SK-N-SH (cell line): ENCODE measurements around the gene EML5. TPM values are rescaled to one million over a fixed set of nuclear protein-coding genes. Genes with fewer than 3 reads are reported as not detected.

Source experiments
- CTCF ChIA-PET: fragments of 300-600, 350-600 bp; formaldehyde crosslinking; extraction: SDS; loops from one replicate; lab custom pipeline; 2021; lab: Yijun Ruan, JAX
- POLR2A ChIA-PET: fragments of 350-600 bp; sonication (Branson Sonifier 250); formaldehyde crosslinking; extraction: SDS; loops from one replicate; lab custom pipeline; 2020; ENCODE audit warnings: antibody characterized with exemption, inconsistent platforms; lab: Yijun Ruan, JAX
- DNase-seq: peaks from one replicate; pipeline ENCODE4 v3.0.0; 2012
- H2AFZ ChIP-seq: fragments of 200-600 bp; sonication (generic); 2 replicates; pipeline ENCODE4 v1.8.1; 2016; ENCODE audit warnings: antibody characterized with exemption, mild to moderate bottlenecking, low read depth
- H3F3A ChIP-seq: fragments of 200-600 bp; sonication (generic); replicated peaks from 2 replicates; pipeline ENCODE3; 2016; ENCODE audit warnings: antibody characterized with exemption, mild to moderate bottlenecking; ENCODE audit not compliant: insufficient read depth
- H3K27ac ChIP-seq, 2 experiments: fragments of 200-500 bp in 1 of 2; fragments of 200-600 bp in 1 of 2; sonication (Bioruptor generic) in 1 of 2; sonication (generic), shearing (Covaris generic) in 1 of 2; 2 replicates each; pipeline versions ENCODE4 v1.5.1 to v1.6.1; 2014 to 2016; ENCODE audit warnings: low read depth in 2 of 2, inconsistent platforms in 1 of 2, low read length in 1 of 2, mild to moderate bottlenecking in 1 of 2, mixed read lengths in 1 of 2
- H3K27me3 ChIP-seq: fragments of 200-600 bp; sonication (generic), shearing (Covaris generic); 2 replicates; pipeline ENCODE4 v1.6.1; 2016; ENCODE audit warnings: mixed run types; ENCODE audit not compliant: insufficient read depth
- H3K36me3 ChIP-seq, 2 experiments: fragments of 200-500 bp in 1 of 2; fragments of 200-600 bp in 1 of 2; sonication (Bioruptor generic) in 1 of 2; sonication (generic) in 1 of 2; replicated peaks in 1 of 2; 2 replicates each; pipeline versions ENCODE3 to v1.5.1; 2014 to 2016; ENCODE audit warnings: low read length in 1 of 2, mild to moderate bottlenecking in 1 of 2; ENCODE audit not compliant: insufficient read depth in 2 of 2, control insufficient read depth in 1 of 2
- H3K4me1 ChIP-seq, 2 experiments: fragments of 200-500 bp in 1 of 2; fragments of 200-600 bp in 1 of 2; sonication (Bioruptor generic) in 1 of 2; sonication (generic), shearing (Covaris generic) in 1 of 2; 2 replicates each; pipeline versions ENCODE4 v1.5.1 to v1.6.1; 2014 to 2016; ENCODE audit warnings: low read depth in 1 of 2, low read length in 1 of 2, mixed run types in 1 of 2; ENCODE audit not compliant: insufficient read depth in 2 of 2, control insufficient read depth in 1 of 2
- H3K4me2 ChIP-seq: fragments of 200-600 bp; sonication (generic), shearing (Covaris generic); 2 replicates; pipeline ENCODE4 v1.6.1; 2017; ENCODE audit warnings: mixed run types
- H3K4me3 ChIP-seq, 2 experiments: fragments of 200-500 bp in 1 of 2; fragments of 200-600 bp in 1 of 2; sonication (Bioruptor generic) in 1 of 2; sonication (generic), shearing (Covaris generic) in 1 of 2; 2 replicates each; pipeline versions ENCODE4 v1.5.1 to v1.8.1; 2014 to 2016; ENCODE audit warnings: low read depth in 2 of 2, inconsistent platforms in 1 of 2, low read length in 1 of 2, mild to moderate bottlenecking in 1 of 2, mixed read lengths in 1 of 2, moderate library complexity in 1 of 2
- H3K79me2 ChIP-seq: fragments of 200-600 bp; sonication (generic); 2 replicates; pipeline ENCODE4 v1.8.1; 2017; ENCODE audit warnings: mild to moderate bottlenecking; ENCODE audit not compliant: insufficient read depth
- H3K9ac ChIP-seq: fragments of 200-600 bp; sonication (generic); 2 replicates; pipeline ENCODE4 v1.6.1; 2017; ENCODE audit warnings: mixed run types
- H3K9me2 ChIP-seq: fragments of 200-600 bp; sonication (generic); 2 replicates; pipeline ENCODE4 v1.6.1; 2017; ENCODE audit warnings: mixed run types
- H3K9me3 ChIP-seq: fragments of 200-600 bp; sonication (generic); 2 replicates; pipeline ENCODE4 v1.6.1; 2017; ENCODE audit warnings: mixed run types, mild to moderate bottlenecking, moderate library complexity
- H4K20me1 ChIP-seq: fragments of 200-600 bp; sonication (generic); 2 replicates; pipeline ENCODE4 v1.6.1; 2017; ENCODE audit warnings: mild to moderate bottlenecking, mixed run types; ENCODE audit not compliant: insufficient read depth
- EP300 ChIP-seq, 2 experiments: IDR thresholded peaks; 2 replicates each; pipeline versions ENCODE4 v1.4.0 to v1.6.1; 2012; ENCODE audit warnings: borderline replicate concordance in 1 of 2, low read depth in 1 of 2, low read length in 1 of 2
- FOSL2 ChIP-seq: IDR thresholded peaks from 2 replicates; pipeline ENCODE4 v1.4.0; 2012; ENCODE audit warnings: low read depth, mild to moderate bottlenecking, moderate library complexity, borderline replicate concordance
- FOXM1 ChIP-seq: IDR thresholded peaks from 2 replicates; pipeline ENCODE4 v1.4.0; 2012; ENCODE audit warnings: low read depth, mild to moderate bottlenecking
- GABPA ChIP-seq: IDR thresholded peaks from 2 replicates; pipeline ENCODE4 v1.4.0; 2012; ENCODE audit warnings: low read depth, mild to moderate bottlenecking
- MXI1 ChIP-seq: IDR thresholded peaks from 2 replicates; pipeline ENCODE4 v1.6.1; 2012; ENCODE audit warnings: mild to moderate bottlenecking, low read depth, low read length, improper control_type of control experiment
- NFIC ChIP-seq: IDR thresholded peaks from 2 replicates; pipeline ENCODE4 v1.4.0; 2012; ENCODE audit warnings: borderline replicate concordance
- NRF1 ChIP-seq: IDR thresholded peaks from 2 replicates; pipeline ENCODE4 v1.6.1; 2012; ENCODE audit warnings: low read depth, mild to moderate bottlenecking, low read length
- PBX3 ChIP-seq: IDR thresholded peaks from 2 replicates; pipeline ENCODE4; 2012
- RCOR1 ChIP-seq: fragments of 150-350 bp; IDR thresholded peaks from 2 replicates; pipeline ENCODE4 v1.6.1; 2017; ENCODE audit warnings: antibody characterized with exemption, low read length
- RFX5 ChIP-seq: IDR thresholded peaks from 2 replicates; pipeline ENCODE4 v1.6.1; 2012; ENCODE audit warnings: mild to moderate bottlenecking, improper control_type of control experiment, low read length
- SMC3 ChIP-seq: IDR thresholded peaks from 2 replicates; pipeline ENCODE4 v1.6.1; 2012; ENCODE audit warnings: low read depth, low read length, improper control_type of control experiment
- TAF1 ChIP-seq: IDR thresholded peaks from 2 replicates; pipeline ENCODE4 v1.6.1; 2012; ENCODE audit warnings: low read depth, mild to moderate bottlenecking, low read length, moderate library complexity, borderline replicate concordance
- USF2 ChIP-seq: fragments of 150-350 bp; IDR thresholded peaks from 2 replicates; pipeline ENCODE4 v1.6.1; 2017; ENCODE audit warnings: antibody characterized with exemption, low read length, low read depth, borderline replicate concordance
- YY1 ChIP-seq: IDR thresholded peaks from 2 replicates; pipeline ENCODE4 v1.4.0; 2012; ENCODE audit warnings: low read depth, mild to moderate bottlenecking
- WGBS: methylation state at CpG from one replicate; pipeline ENCODE4 v1.1.6; 2017; ENCODE audit warnings: low lambda C conversion rate; 5-methylcytosine and 5-hydroxymethylcytosine counted together
- polyA plus RNA-seq, 3 experiments: library from polyadenylated mRNA; depleted of rRNA; stranded (reverse); fragments of >200 nt; gene quantifications; 2 replicates each; pipeline ENCODE4 v1.2.3, GENCODE V29; 2012

The EML5 gene
- polyA plus RNA-seq, 1 of the 3 experiments (the other 2 are of a cell fraction): 0.23 TPM

GRCh38 chr14:88681755-88682494 lies 110.8 kb downstream of the EML5 start (continued):
- TF ChIP-seq TAF1 (no peak), NFIC (no peak), YY1 (no peak), EP300 (IDR thresholded peaks at IDR 0.05; ENCODE audit: borderline replicate concordance in 1 of 2, low read depth in 1 of 2, low read length in 1 of 2) (no peak)

- H3K4me1 ChIP-seq: peaks cover 0 to 24% of the 10 kb centered on the region in 2 experiments; a peak in 2 of 4 replicates
- no peak overlapping the region for H3K9ac ChIP-seq
- CTCF ChIA-PET: interaction anchor here (0.9 to 4.3 kb wide), 5 partner anchors 8 to 184 kb away, joined by 3 to 45 read pairs (median 4); no protein-coding TSS in a partner anchor
- no peak for DNase-seq
- H4K20me1 ChIP-seq: no peaks in the 10 kb centered on the region
- peaks cover 0 to 8% of the 10 kb centered on the region in 2 experiments for H3K36me3 ChIP-seq
- no peaks in the 10 kb centered on the region for H3K9me2 ChIP-seq
- H2AFZ ChIP-seq: no peak overlapping the region
- no peak for TF ChIP-seq NFIC
- TF ChIP-seq RFX5: no peak
- no peak for TF ChIP-seq FOSL2
- no peak for TF ChIP-seq USF2
- TF ChIP-seq RCOR1: no peak
- no peak for TF ChIP-seq SMC3
- TF ChIP-seq NRF1: no peak
- TF ChIP-seq MXI1: no peak
- no peak overlapping the region for H3K4me3 ChIP-seq
- POLR2A ChIA-PET: interaction anchor here (0.6 to 2.7 kb wide), 4 partner anchors 12 to 119 kb away, joined by 3 to 14 read pairs (median 3); no protein-coding TSS in a partner anchor
- WGBS: 29% methylated on average over 1 of the region's 4 CpGs
- H3F3A ChIP-seq: no peaks in the 10 kb centered on the region
- H3K27ac ChIP-seq: peak overlapping the region in 1 of 2 experiments; percentile 85; a peak in 2 of 4 replicates
- no peak overlapping the region for H3K4me2 ChIP-seq
- H3K9me3 ChIP-seq: no peaks in the 10 kb centered on the region
- no peaks in the 10 kb centered on the region for H3K79me2 ChIP-seq
- H3K27me3 ChIP-seq: no peaks in the 10 kb centered on the region
Measured at GRCh38 chr14:88669346-88669745, 123.4 kb downstream of the EML5 start.

- Histone ChIP-seq H3K79me2 (no peaks in the 10 kb centered on the region), H3K9me3 (no peaks in the 10 kb centered on the region), H3K4me1 (peaks cover 0 to 24% of the 10 kb centered on the region in 2 experiments; a peak in 2 of 4 replicates), H3K27ac (peak overlapping the region in 1 of 2 experiments; percentile 85; a peak in 2 of 4 replicates), H3K36me3 (peaks cover 0 to 10% of the 10 kb centered on the region in 2 experiments), H3K9me2 (no peaks in the 10 kb centered on the region), H3F3A (no peaks in the 10 kb centered on the region), H3K9ac (no peak overlapping the region), H3K27me3 (no peaks in the 10 kb centered on the region), H3K4me2 (no peak overlapping the region), H2AFZ (no peak overlapping the region), H4K20me1 (no peaks in the 10 kb centered on the region), H3K4me3 (no peak overlapping the region)
- no peak for DNase-seq
- POLR2A ChIA-PET: interaction anchor here (0.6 to 2.7 kb wide), 5 partner anchors 14 to 726 kb away, joined by 3 to 14 read pairs (median 4); no protein-coding TSS in a partner anchor
- TF ChIP-seq GABPA (no peak), PBX3 (no peak), FOXM1 (no peak)
- CTCF ChIA-PET: interaction anchor here (0.6 to 4.3 kb wide), 13 partner anchors 9 to 746 kb away, joined by 3 to 45 read pairs (median 5); no protein-coding TSS in a partner anchor
- WGBS: 69% methylated on average over 3 of the region's 3 CpGs
Measured at GRCh38 chr14:88668448-88669116, 124.2 kb downstream of the EML5 start.
